CD4-positive, alpha-beta T cell treated with Interleukin-4 for 1 hour (primary cell): ENCODE measurements around the gene SLC23A2.
"Not testable (repeated sequence)": the region's sequence is repeated elsewhere in the genome, so short reads cannot be mapped to it uniquely, and the experiment has no call there.

ENCODE experiments used
- DNase-seq, 2 donors: peaks; one replicate each; pipeline ENCODE4 v3.0.0-alpha.2; 2020 to 2022

SLC23A2 gene

DNA sequence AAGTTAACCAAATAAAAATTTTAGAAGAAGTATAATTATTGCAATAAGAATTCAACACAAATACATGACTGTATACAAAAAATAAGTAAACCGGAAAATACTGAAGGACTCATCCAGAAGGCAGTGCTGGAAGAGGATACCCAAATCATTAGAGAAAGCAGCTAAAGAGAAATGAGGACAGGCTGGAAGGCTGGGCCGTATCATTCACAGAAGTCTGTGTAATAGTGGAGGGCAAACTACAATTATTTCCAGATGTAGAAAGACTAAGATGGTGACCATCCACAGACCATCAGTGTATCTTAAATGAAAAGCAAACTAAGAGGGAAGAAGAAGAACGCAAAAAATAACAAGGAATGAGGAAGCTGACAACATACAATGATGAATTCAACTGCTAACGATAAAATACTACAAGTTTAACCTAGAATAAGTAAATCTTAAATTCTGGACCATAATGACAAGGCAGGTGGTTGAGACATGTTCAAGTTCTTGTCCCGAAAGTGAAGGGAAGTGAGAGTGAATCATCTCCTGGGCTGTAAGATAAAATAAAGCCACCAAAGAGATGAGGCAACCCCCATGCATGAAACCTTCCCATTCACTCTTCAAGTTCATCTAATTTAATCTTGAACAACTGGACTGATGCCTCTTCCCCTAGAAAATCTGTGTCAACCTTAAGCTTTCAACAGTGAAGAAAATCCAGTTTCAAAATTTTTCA, 71.5 kb downstream of the SLC23A2 start:
- no peak for DNase-seq

DNA sequence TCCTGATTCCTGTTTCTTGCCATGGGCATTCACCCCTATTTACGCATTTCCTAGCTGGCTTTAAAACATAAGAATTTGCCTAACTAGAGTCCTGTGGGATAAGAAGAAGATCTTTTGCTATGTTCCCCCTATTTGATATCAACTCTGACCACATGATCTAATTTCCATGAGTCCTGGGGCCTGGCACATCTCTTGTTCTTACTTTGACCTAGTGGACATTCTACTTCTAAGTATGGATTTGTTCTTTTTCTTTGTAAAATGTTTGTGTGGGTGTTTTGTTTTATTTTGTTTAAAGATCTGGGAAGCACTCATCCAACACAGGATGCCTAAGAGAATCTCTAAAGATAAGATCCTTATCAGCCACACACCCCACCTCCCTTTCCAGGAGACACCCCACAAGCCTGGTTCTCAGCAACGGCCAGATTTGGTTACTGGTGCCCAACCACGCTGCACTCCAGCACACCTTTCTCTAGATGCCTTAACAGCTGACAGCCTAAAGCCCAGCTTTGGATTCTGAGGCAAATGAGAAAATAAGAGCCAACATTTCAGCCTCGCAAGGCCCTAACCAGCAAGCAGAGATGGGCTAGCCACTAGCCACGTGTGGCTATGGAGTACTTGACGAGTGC, 74.7 kb downstream of the SLC23A2 start:
- DNase-seq = no peak

GRCh38 chr20:4925842-4926530, 75.3 kb downstream of the SLC23A2 start:
- no peak for DNase-seq

GRCh38 chr20:4924446-4924845, 76.9 kb downstream of the SLC23A2 start:
- no peak for DNase-seq

GRCh38 chr20:4924032-4924431, 77.3 kb downstream of the SLC23A2 start:
- no peak for DNase-seq

- DNase-seq = no peak
Measured at GRCh38 chr20:4922186-4922585, 79.1 kb downstream of the SLC23A2 start.

- DNase-seq = not testable (repeated sequence)
Measured at GRCh38 chr20:4921271-4921670, 80.0 kb downstream of the SLC23A2 start.

- no peak for DNase-seq
Measured at GRCh38 chr20:4920655-4921054, 80.7 kb downstream of the SLC23A2 start.

DNA sequence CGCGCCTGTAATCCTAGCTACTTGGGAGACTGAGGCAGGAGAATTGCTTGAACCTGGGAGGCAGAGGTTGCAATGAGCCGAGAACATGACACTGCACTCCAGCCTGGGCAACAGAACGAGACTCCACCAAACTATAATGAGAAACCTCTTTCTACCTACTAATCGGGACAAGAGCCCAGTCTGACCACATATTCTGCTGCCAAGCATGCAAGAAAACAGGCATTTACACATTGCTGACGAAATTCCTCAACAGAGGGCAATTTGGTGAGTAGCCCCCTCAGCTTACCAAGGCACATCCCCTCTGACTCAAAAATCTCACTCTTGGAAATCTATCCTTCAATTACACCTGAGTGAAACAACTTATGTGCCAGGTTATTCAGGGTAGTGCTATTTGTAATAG, 81.2 kb downstream of the SLC23A2 start:
- no peak for DNase-seq

DNA sequence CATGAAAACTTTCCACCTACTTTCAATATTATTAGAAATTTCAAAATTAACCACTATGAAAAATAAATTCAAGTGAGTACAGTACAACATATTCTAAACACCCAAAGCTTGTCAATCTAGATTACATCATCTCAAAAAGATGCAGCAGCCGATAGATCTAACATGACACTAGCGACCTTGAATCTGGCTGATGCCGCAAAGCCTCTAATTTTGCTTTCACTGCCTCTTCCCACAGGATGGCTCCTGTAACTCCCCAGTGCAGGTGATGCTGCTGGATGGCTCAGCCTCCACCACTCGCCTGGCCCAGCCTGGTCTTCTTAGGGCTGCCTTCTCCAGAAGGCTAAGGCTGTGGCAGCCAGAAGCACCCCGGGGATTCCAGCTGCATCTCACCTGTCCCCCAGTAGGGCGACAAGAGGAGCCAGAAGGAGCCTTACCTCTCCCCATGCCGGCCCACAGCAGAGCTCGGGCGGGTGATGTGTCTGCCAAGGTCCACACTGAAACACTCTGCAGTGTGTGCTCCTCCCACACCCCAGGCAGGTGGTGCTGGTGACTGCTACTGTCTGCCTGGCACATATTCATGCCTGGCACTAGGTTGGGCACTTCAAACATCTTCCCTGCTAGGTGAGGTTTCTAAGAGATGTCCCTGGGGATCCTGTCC, 82.1 kb downstream of the SLC23A2 start:
- DNase-seq = no peak

GRCh38 chr20:4918473-4918872, 82.8 kb downstream of the SLC23A2 start:
- no peak for DNase-seq

- no peak for DNase-seq
Measured at GRCh38 chr20:4916971-4917881, 84.1 kb downstream of the SLC23A2 start.

DNA sequence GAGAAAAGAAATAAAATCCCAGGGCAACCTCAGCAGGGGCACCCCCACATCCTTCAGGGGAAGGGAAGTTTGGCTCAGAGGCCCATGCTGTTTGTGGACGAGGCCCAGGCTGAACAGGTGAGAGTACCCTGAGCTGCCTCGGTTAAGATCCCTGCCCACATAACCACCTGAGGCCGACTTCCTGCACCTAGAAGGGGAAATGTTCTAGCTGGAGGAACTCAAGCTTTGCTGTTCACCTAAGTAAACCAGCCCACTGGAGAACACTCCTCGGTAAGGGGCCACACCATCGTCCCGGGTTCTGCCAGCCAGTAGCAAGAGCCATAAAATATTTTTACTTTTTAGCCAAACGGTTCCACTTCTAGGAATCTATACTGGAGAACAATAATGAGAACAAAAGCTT, 88.2 kb downstream of the SLC23A2 start:
- no peak for DNase-seq

GRCh38 chr20:4912380-4913142, 88.7 kb downstream of the SLC23A2 start:
- no peak for DNase-seq

DNA sequence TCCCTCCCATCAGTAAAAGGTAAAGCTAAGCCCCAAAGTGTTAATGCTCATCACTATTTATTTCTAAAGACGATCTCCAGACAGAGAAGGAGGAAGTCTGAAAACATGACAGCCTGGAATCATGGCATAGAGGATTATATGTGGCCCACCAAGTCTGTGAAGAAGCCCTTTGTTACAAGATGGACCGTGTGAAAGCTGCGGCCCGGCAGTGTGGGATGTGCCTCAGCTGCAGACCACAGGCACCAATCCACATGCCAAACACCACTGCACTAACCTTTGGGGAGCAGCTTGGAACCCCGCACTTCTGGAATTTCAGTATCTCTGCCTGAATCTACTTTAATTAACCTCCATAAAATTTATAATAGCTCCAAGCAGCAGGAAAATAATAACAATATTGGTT, 90.4 kb downstream of the SLC23A2 start:
- DNase-seq = no peak

- no peak for DNase-seq
Measured at GRCh38 chr20:4905613-4906012, 95.7 kb downstream of the SLC23A2 start.

DNA sequence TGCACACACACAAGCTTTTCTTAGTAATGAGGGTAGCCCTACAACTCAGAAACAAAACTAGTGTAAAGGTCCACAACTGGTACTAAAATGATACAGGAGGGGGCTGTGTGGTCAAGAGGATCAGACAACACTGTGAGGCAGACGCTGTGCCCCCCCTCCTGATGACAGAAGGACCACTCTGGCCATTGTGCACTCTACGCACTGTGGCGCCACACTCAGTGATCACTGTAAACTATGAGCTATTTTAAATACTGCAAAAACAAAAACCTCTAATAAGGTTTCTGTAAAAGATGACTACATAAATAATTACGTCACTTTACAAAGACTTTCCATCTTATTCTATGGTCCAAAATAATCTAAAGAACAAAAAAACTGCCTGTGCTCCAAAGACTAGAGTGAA, 96.1 kb downstream of the SLC23A2 start:
- no peak for DNase-seq

DNA sequence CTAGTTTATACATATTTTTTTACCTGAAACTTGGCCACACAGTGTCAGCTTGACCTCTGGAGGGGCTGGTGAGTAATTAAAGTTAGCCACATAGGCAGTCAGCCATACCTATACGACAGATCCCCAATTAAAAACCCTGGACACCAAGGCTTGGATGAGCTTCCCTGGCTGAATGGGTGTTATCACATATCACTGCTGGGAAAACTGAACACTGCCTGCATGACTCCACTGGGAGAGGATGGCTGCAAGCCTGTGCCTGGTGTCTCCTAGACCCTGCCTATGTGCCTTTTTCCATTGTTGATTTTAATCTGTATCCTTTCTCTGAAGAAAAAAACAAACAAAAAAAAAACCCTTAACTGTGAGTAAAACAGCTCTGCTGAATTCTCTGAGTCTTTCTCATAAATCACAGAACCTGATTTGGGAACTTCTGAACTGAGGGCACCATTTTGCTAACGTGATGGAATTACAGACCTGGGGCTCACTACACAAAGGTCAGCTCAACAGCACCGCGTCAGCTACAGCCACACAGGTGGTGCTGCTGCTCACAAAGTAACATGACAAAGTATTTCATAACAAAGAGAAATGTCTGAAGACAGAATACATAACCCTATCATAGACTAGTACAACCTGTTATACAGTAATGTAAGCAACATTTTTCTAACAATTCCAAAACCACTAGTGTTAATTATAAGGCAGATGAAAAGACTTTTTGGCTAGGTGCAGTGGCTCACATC, 97.0 kb downstream of the SLC23A2 start:
- no peak for DNase-seq

DNA sequence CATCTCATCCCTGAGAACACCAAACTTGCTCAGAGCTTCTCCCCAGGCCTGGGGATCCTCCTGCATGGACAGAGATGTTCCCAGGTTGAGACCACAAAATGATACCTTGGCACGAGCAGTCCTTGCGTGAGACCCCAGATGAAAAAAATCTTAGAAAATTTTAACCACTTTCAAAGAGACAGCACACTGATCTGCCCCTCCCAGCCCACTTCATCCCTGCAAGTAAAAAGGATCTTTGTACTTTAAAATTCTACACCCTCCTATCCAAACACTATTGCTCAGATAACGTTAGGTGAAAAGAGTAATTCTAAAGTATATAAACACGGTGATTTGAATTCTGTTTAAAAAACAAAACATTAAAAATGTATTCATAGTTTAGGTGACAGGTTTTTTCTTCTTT, 98.5 kb downstream of the SLC23A2 start:
- no peak for DNase-seq

- no peak for DNase-seq
Measured at GRCh38 chr20:4901031-4901818, 100.1 kb downstream of the SLC23A2 start.
